A549 (cell line): ENCODE results near the gene ARHGEF28. TPM values are rescaled to one million over a fixed set of nuclear protein-coding genes. Genes with fewer than 3 reads are reported as not detected.

Source experiments
- ATAC-seq, 2 experiments: fragments of 200-7000 bp in 1 of 2; fragments of >200 bp in 1 of 2; cut with Nextera tagmentation in 1 of 2; cut with Tn5 transposase in 1 of 2; 3 replicates each; pipeline versions ENCODE4 v1.8.0 to v1.9.1; 2018 to 2020; ENCODE audit warnings: mild to moderate bottlenecking in 1 of 2, moderate library complexity in 1 of 2
- CTCF ChIA-PET: fragments of 300-600 bp; sonication (Branson Sonifier 250); formaldehyde crosslinking; extraction: SDS; loops from one replicate; lab custom pipeline; 2021; ENCODE audit warnings: antibody characterized with exemption, inconsistent platforms; lab: Yijun Ruan, JAX
- POLR2A ChIA-PET: fragments of 350-600 bp; formaldehyde crosslinking; extraction: SDS; loops from one replicate; lab custom pipeline; 2021; ENCODE audit warnings: antibody characterized with exemption, inconsistent platforms; lab: Yijun Ruan, JAX
- DNase-seq, 2 experiments: peaks; one replicate each; pipeline versions ENCODE4 v3.0.0 to v3.0.0-alpha.2; 2011 to 2016; ENCODE audit warnings: low read depth in 1 of 2, low spot score in 1 of 2
- FAIRE-seq: peaks from 2 replicates; lab custom pipeline; 2011; peaks lifted over from hg19 to GRCh38; lab: Jason Lieb, UNC
- H3K27ac ChIP-seq, 2 experiments: fragments of >200 bp; sonication (Bioruptor Twin); formaldehyde crosslinking; 3 replicates each; pipeline ENCODE4 v1.5.1; 2016 to 2017
- H3K4me1 ChIP-seq: fragments of >200 bp; sonication (Bioruptor Twin); formaldehyde crosslinking; 3 replicates; pipeline ENCODE4 v1.6.1; 2016
- H3K4me2 ChIP-seq: fragments of >200 bp; sonication (Bioruptor Twin); formaldehyde crosslinking; 3 replicates; pipeline ENCODE4 v1.6.1; 2016
- H3K4me3 ChIP-seq: fragments of >200 bp; sonication (Bioruptor Twin); formaldehyde crosslinking; 3 replicates; pipeline ENCODE4 v1.5.1; 2016
- H3K9me3 ChIP-seq: fragments of >200 bp; sonication (Bioruptor Twin); formaldehyde crosslinking; 3 replicates; pipeline ENCODE4 v1.6.1; 2016
- BCL3 ChIP-seq: fragments of >200 bp; sonication (Bioruptor Twin); formaldehyde crosslinking; IDR thresholded peaks from 3 replicates; pipeline ENCODE4 v1.6.1; 2016
- BHLHE40 ChIP-seq: IDR thresholded peaks from 2 replicates; pipeline ENCODE4 v1.6.1; 2012; ENCODE audit warnings: low read depth, low read length, inconsistent platforms
- CEBPB ChIP-seq, 2 experiments: fragments of >200 bp in 1 of 2; sonication (Bioruptor Twin) in 1 of 2; formaldehyde crosslinking in 1 of 2; IDR thresholded peaks; 2 replicates each; pipeline ENCODE4 v1.6.1; 2012 to 2016
- CHD4 ChIP-seq: fragments of 200-600 bp; sonication (generic); IDR thresholded peaks from 2 replicates; pipeline ENCODE4 v1.6.1; 2016; ENCODE audit warnings: antibody characterized with exemption, mild to moderate bottlenecking, borderline replicate concordance
- CTCF ChIP-seq: fragments of >200 bp; sonication (Bioruptor Twin); formaldehyde crosslinking; IDR thresholded peaks from 3 replicates; pipeline ENCODE4 v1.5.1; 2016
- ESRRA ChIP-seq: fragments of 150-350 bp; IDR thresholded peaks from 2 replicates; pipeline ENCODE4 v1.6.1; 2014; ENCODE audit warnings: mild to moderate bottlenecking, low read length, borderline replicate concordance
- FOSL2 ChIP-seq, 2 experiments: fragments of 450-650 bp in 1 of 2; fragments of >200 bp in 1 of 2; sonication (Bioruptor Twin) in 1 of 2; formaldehyde crosslinking; IDR thresholded peaks; 2 replicates each; pipeline versions ENCODE4 v1.5.0 to v1.6.1; 2016 to 2020; ENCODE audit warnings: mild to moderate bottlenecking in 1 of 2, moderate library complexity in 1 of 2
- FOXS1 ChIP-seq: fragments of 250-450 bp; sonication (Bioruptor Pico); IDR thresholded peaks from 2 replicates; pipeline ENCODE4 v1.5.0; 2020; ENCODE audit warnings: mild to moderate bottlenecking, moderate library complexity
- GATA3 ChIP-seq: IDR thresholded peaks from 2 replicates; pipeline ENCODE4 v1.6.1; 2012; ENCODE audit warnings: borderline replicate concordance
- HDAC2 ChIP-seq: fragments of 200-600 bp; sonication (generic); IDR thresholded peaks from 2 replicates; pipeline ENCODE4 v1.6.1; 2016
- HES2 ChIP-seq: fragments of >200 bp; sonication (Bioruptor Twin); formaldehyde crosslinking; IDR thresholded peaks from 2 replicates; pipeline ENCODE4 v1.6.1; 2016
- HEYL ChIP-seq: fragments of 250-450 bp; sonication (Bioruptor Pico); IDR thresholded peaks from 2 replicates; pipeline ENCODE4 v1.8.0; 2021; ENCODE audit warnings: mild to moderate bottlenecking, moderate library complexity
- HOXA7 ChIP-seq: fragments of 250-450 bp; sonication (Bioruptor Pico); IDR thresholded peaks from 2 replicates; pipeline ENCODE4 v1.5.0; 2020; ENCODE audit warnings: mild to moderate bottlenecking, moderate library complexity
- HOXB13 ChIP-seq: fragments of 250-450 bp; sonication (Bioruptor Pico); IDR thresholded peaks from 2 replicates; pipeline ENCODE4 v1.5.0; 2020; ENCODE audit warnings: low read depth, mild to moderate bottlenecking, moderate library complexity
- MYC ChIP-seq: IDR thresholded peaks from 2 replicates; pipeline ENCODE4 v1.6.1; 2012; ENCODE audit warnings: mild to moderate bottlenecking, inconsistent platforms, low read length, improper control_type of control experiment, borderline replicate concordance
- NFE2L2 ChIP-seq: fragments of 150-350 bp; conservative IDR thresholded peaks from 2 replicates; pipeline ENCODE4 v1.6.1; 2014; ENCODE audit warnings: low read length
- POLR2A ChIP-seq: IDR thresholded peaks from 2 replicates; pipeline ENCODE4 v1.6.1; 2012; ENCODE audit warnings: mild to moderate bottlenecking, low read length
- RAD21 ChIP-seq, 2 experiments: fragments of >200 bp in 1 of 2; sonication (Bioruptor Twin) in 1 of 2; formaldehyde crosslinking in 1 of 2; IDR thresholded peaks in 1 of 2; conservative IDR thresholded peaks in 1 of 2; 2 replicates in 1 of 2; 3 replicates in 1 of 2; pipeline ENCODE4 v1.6.1; 2012 to 2018; ENCODE audit warnings: inconsistent platforms in 1 of 2
- RARB ChIP-seq: fragments of 250-450 bp; sonication (Bioruptor Pico); IDR thresholded peaks from 2 replicates; pipeline ENCODE4 v1.8.0; 2021; ENCODE audit warnings: mild to moderate bottlenecking, moderate library complexity
- TFCP2L1 ChIP-seq: fragments of 250-450 bp; sonication (Bioruptor Pico); IDR thresholded peaks from 2 replicates; pipeline ENCODE4 v1.5.0; 2021; ENCODE audit warnings: mild to moderate bottlenecking
- TP53 ChIP-seq: fragments of 250-450 bp; sonication (Bioruptor Pico); IDR thresholded peaks from 2 replicates; pipeline ENCODE4 v1.5.0; 2021; ENCODE audit warnings: mild to moderate bottlenecking, moderate library complexity
- USF2 ChIP-seq: fragments of 450-650 bp; IDR thresholded peaks from 2 replicates; pipeline ENCODE4 v1.6.1; 2014; ENCODE audit warnings: antibody characterized with exemption
- WGBS: methylation state at CpG from one replicate; pipeline ENCODE4 v1.1.6; 2017; ENCODE audit errors: missing lambda C conversion rate; 5-methylcytosine and 5-hydroxymethylcytosine counted together
- polyA plus RNA-seq, 4 experiments: library from polyadenylated mRNA; depleted of rRNA in 3 of 4; stranded (reverse); fragments of >200 nt; fragmentation: RNase III in 1 of 4; extraction: RNeasy Plus Mini Kit Qiagen cat#74134 plus additional on column Dnase treatment in 1 of 4; gene quantifications; 2 replicates in 3 of 4; 3 replicates in 1 of 4; pipeline ENCODE4 v1.2.3, GENCODE V29; 2011 to 2017

The ARHGEF28 gene
- polyA plus RNA-seq, 2 of the 4 experiments (the other 2 are of a cell fraction) = 17.0 to 22.3 TPM

GRCh38 chr5:73605223-73606087, 20.5 kb upstream of the ARHGEF28 start (continued):
- TF ChIP-seq TFCP2L1 = no peak
- TF ChIP-seq NFE2L2 = no peak
- TF ChIP-seq CTCF = no peak
- TF ChIP-seq POLR2A = no peak
- TF ChIP-seq USF2 = no peak
- TF ChIP-seq HDAC2 = no peak
- TF ChIP-seq HEYL = no peak
- no peak for TF ChIP-seq MYC
- peak; percentile 37; the same call in 1 of the 3 replicates for TF ChIP-seq BCL3
- TF ChIP-seq TP53 (CRISPR knock-in tag) = no peak
- TF ChIP-seq HOXA7 (CRISPR knock-in tag) = no peak
- no peak for TF ChIP-seq FOSL2 (IDR thresholded peaks at IDR 0.05)
- TF ChIP-seq FOSL2 (CRISPR knock-in tag; IDR thresholded peaks at IDR 0.05) = peak; percentile 39
- no peak for TF ChIP-seq FOXS1 (CRISPR knock-in tag)
- TF ChIP-seq CEBPB (IDR thresholded peaks at IDR 0.05) = no peak
- TF ChIP-seq RAD21 (conservative IDR thresholded peaks at IDR 0.05 in 1 of 2, IDR thresholded peaks at IDR 0.05 in 1 of 2) = no peak
- peak; percentile 76 for TF ChIP-seq GATA3
- TF ChIP-seq CHD4 = no peak
- TF ChIP-seq RARB = no peak
- no peak for TF ChIP-seq HES2
- no peak for TF ChIP-seq HOXB13 (CRISPR knock-in tag)

- no peak for TF ChIP-seq BCL3
- TF ChIP-seq CTCF = peak; percentile 5; the same call in 1 of the 3 replicates
- TF ChIP-seq BHLHE40 = no peak
- TF ChIP-seq ESRRA = no peak
- Histone ChIP-seq H3K4me2 (peak overlapping the region; percentile 81), H3K4me3 (no peak overlapping the region), H3K27ac (peak overlapping the region; percentile 80 to 82), H3K9me3 (peaks cover 9% of the 10 kb centered on the region; the same call in 1 of the 3 replicates), H3K4me1 (peaks cover 39% of the 10 kb centered on the region)
- DNase-seq = no peak
- ATAC-seq = peak; percentile 19 to 46; a peak in 4 of 6 replicates
- WGBS = 30% methylated on average over 3 of the region's 3 CpGs
- CTCF ChIA-PET = interaction anchor here (0.8 to 5.2 kb wide), 3 partner anchors 15 to 187 kb away, joined by 3 to 30 read pairs (median 8); no protein-coding TSS in a partner anchor
- POLR2A ChIA-PET = interaction anchor here (1.1 kb wide), 1 partner anchor 19 kb away, joined by 3 read pairs; no protein-coding TSS in a partner anchor
- no peak for FAIRE-seq
Measured at GRCh38 chr5:73606206-73606753, 19.7 kb upstream of the ARHGEF28 start.
